ENCODE measurements around the gene ZMYND19. TPM values are rescaled to one million over a fixed set of nuclear protein-coding genes. Genes with fewer than 3 reads are reported as not detected.
A peak's percentile ranks its signal among the peaks of the same experiment; 100 is the strongest.

Gene ZMYND19
- total RNA-seq, 1 experiment from 2014 or later: 51.9 TPM

DNA sequence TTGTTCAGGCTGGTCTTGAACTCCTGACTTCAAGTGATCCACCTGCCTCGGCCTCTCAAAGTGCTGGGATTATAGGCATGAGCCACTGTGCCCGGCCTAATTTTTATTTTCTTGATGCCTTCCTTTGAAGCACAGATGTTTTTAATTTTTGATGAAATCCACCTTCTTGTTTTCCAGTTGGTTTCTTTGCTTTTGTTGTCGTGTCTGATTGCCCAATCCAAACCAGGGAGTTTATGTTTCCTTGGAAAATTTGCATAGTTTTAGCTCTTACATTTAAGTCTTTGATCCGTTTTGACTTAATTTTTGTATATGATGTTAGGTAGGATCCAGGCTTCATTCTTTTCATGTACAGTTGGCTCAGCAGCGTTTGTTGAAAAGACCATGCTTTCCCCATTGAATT, 43.7 kb upstream of the ZMYND19 start:
- no peaks in the 10 kb centered on the region for H3K9me3 Mint-ChIP-seq (ENCODE audit: unreplicated experiment)
- intact Hi-C loops (cut with micrococcal nuclease): no loop called here
- CTCF ChIA-PET: interaction anchor here (0.6 kb wide), 1 partner anchor 88 kb away, joined by 3 read pairs; no protein-coding TSS in a partner anchor
- H3K27me3 Mint-ChIP-seq (ENCODE audit: insufficient read depth, unreplicated experiment): no peaks in the 10 kb centered on the region
- H3K4me3 Mint-ChIP-seq (ENCODE audit: unreplicated experiment): no peak overlapping the region
- POLR2A ChIA-PET: no interaction called here
- H3K27ac Mint-ChIP-seq (ENCODE audit: low read depth, unreplicated experiment): no peak overlapping the region
- H3K36me3 Mint-ChIP-seq (ENCODE audit: insufficient read depth, unreplicated experiment): peaks cover 17% of the 10 kb centered on the region
- TF ChIP-seq, protein P1, sequence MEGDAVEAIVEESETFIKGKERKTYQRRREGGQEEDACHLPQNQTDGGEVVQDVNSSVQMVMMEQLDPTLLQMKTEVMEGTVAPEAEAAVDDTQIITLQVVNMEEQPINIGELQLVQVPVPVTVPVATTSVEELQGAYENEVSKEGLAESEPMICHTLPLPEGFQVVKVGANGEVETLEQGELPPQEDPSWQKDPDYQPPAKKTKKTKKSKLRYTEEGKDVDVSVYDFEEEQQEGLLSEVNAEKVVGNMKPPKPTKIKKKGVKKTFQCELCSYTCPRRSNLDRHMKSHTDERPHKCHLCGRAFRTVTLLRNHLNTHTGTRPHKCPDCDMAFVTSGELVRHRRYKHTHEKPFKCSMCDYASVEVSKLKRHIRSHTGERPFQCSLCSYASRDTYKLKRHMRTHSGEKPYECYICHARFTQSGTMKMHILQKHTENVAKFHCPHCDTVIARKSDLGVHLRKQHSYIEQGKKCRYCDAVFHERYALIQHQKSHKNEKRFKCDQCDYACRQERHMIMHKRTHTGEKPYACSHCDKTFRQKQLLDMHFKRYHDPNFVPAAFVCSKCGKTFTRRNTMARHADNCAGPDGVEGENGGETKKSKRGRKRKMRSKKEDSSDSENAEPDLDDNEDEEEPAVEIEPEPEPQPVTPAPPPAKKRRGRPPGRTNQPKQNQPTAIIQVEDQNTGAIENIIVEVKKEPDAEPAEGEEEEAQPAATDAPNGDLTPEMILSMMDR (IDR thresholded peaks at IDR 0.05; ENCODE audit: unreplicated experiment): no peak
- no peak for DNase-seq (ENCODE audit: unreplicated experiment)
- peaks cover 21% of the 10 kb centered on the region for H3K4me1 Mint-ChIP-seq (ENCODE audit: insufficient read depth, unreplicated experiment)
- BruUV-seq (replicated peaks): no TSS peak

DNA sequence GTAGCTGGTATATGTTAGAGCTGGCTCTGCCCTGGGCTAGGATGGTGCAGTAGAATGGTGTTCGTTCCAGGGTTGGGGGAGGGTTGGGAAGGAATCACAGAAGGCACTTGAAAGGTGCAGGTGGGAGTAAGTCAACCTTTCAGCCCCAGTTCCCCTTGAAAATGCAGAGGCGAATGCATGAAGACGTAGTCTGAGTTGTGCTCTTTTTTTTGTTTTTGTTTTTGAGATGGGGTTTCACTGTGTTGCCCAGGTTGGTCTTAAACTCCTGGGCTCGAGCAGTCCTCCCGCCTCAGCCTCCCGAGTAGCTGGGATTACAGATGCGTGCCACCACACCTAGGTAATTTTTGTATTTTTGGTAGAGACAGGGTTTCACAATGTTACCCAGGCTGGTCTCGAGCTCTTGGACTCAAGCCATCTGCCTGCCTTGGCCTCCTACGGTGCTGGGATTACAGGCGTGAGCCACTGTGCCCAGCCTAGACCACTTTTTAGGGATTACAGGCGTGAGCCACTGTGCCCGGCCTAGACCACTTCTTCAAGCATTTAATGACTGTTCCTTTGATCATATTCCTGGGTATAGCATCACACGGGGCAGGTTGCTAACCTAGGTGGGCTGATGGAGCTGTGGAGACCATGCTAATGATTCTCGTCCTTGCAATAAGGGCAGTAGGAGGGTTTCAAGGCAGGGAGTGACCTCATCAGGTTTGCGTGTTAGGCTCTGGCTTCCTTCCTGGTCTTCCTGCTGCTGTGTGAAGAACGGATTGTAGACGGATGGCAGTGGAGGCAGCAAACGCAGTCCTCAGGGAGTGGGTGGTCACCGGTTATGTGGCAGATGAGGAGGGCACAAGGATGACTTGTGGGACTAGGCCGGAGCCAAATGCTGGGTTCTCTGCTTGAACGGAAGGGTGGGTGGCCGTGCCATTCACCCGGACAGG, 42.2 kb upstream of the ZMYND19 start:
- intact Hi-C loops (cut with micrococcal nuclease): no loop called here
- CTCF ChIA-PET: interaction anchor here (0.6 kb wide), 1 partner anchor 107 kb away, joined by 4 read pairs; no protein-coding TSS in a partner anchor

DNA sequence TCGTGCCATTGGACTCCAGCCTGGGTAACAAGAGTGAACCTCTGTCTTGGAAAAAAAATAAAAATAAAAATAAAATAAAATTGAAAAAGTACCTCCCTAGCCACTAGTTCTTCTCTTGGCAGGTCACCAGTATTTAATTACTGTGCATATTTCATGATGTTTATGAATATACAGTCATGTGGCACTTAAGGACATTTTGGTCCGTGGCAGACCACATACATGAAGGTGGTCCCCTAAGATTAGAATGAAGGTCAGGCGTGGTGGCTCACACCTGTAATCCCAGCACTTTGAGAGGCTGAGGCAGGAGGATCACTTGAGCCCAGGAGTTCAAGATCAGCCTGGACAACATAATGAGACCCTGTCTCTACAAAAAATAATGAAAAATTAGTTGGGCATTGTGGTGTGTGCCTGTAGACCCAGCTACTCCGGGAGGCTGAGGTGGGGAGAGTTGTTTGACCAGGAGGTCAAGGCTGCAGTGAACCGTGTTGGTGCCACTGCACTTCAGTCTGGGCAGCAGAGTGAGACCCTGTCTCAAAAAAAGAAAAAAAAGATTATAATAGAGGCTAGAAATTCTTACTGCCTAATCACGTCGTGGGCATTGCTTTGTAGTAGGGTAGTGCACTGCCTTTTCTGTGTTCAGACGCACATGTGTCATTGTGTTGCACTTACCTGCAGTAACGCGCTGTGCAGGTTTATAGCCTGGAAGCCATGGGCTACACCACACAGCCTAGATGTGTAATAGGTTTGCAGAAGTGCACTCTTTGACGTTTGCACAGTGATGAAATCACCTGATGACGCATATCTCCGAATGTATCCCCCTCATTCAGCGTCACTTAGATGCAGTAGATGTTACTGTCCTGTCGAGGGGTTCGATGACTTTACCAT, 41.3 kb upstream of the ZMYND19 start:
- no TSS peak for BruUV-seq (replicated peaks)
- Mint-ChIP-seq H3K9me3 (ENCODE audit: unreplicated experiment) (no peaks in the 10 kb centered on the region), H3K27ac (ENCODE audit: low read depth, unreplicated experiment) (peak overlapping the region; percentile 7), H3K4me3 (ENCODE audit: unreplicated experiment) (no peak overlapping the region), H3K27me3 (ENCODE audit: insufficient read depth, unreplicated experiment) (no peaks in the 10 kb centered on the region), H3K36me3 (ENCODE audit: insufficient read depth, unreplicated experiment) (peaks cover 26% of the 10 kb centered on the region), H3K4me1 (ENCODE audit: insufficient read depth, unreplicated experiment) (peaks cover 26% of the 10 kb centered on the region)
- TF ChIP-seq, protein P1 (IDR thresholded peaks at IDR 0.05; ENCODE audit: unreplicated experiment): no peak
- ChIA-PET POLR2A (interaction anchor here (1.5 kb wide), 1 partner anchor 10 kb away, joined by 3 read pairs; no protein-coding TSS in a partner anchor), CTCF (no interaction called here)
- intact Hi-C loops (cut with micrococcal nuclease): no loop called here
- no peak for DNase-seq (ENCODE audit: unreplicated experiment)

More for the DNA sequence above, 42.2 kb upstream of the ZMYND19 start:
- peaks cover 25% of the 10 kb centered on the region for H3K36me3 Mint-ChIP-seq (ENCODE audit: insufficient read depth, unreplicated experiment)
- peaks cover 26% of the 10 kb centered on the region for H3K4me1 Mint-ChIP-seq (ENCODE audit: insufficient read depth, unreplicated experiment)
- H3K27me3 Mint-ChIP-seq (ENCODE audit: insufficient read depth, unreplicated experiment): no peaks in the 10 kb centered on the region
- peak overlapping the region; percentile 7 for H3K27ac Mint-ChIP-seq (ENCODE audit: low read depth, unreplicated experiment)
- no peak overlapping the region for H3K4me3 Mint-ChIP-seq (ENCODE audit: unreplicated experiment)
- H3K9me3 Mint-ChIP-seq (ENCODE audit: unreplicated experiment): no peaks in the 10 kb centered on the region
- TF ChIP-seq, protein P1 (IDR thresholded peaks at IDR 0.05; ENCODE audit: unreplicated experiment): no peak
- DNase-seq (ENCODE audit: unreplicated experiment): no peak
- POLR2A ChIA-PET: interaction anchor here (0.8 to 1.5 kb wide), 3 partner anchors 9 to 12 kb away, joined by 3 to 7 read pairs (median 3); no protein-coding TSS in a partner anchor
- no TSS peak for BruUV-seq (replicated peaks)

DNA sequence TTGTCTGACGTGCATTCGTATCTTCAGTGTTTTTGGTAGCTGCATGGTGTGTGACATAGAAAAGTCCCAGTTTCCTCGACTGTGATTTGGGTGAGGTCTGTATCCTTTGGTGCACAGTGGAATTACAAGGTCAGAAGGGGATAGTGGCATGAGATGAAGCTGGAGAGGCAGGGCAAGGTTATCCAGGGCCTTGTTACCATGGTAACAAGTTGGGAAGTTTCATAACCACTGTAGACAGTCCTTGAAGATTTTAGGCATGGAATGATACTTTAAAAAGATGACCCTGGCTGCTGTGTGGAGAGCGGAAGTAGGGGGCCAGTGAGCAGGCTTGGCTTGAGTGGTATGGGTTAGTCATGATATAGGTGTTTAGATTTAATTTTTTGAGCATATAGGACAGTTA, 40.4 kb upstream of the ZMYND19 start:
- TF ChIP-seq, protein P1 (IDR thresholded peaks at IDR 0.05; ENCODE audit: unreplicated experiment): no peak
- intact Hi-C loops (cut with micrococcal nuclease): no loop called here
- BruUV-seq (replicated peaks): no TSS peak
- Mint-ChIP-seq H3K9me3 (ENCODE audit: unreplicated experiment) (no peaks in the 10 kb centered on the region), H3K36me3 (ENCODE audit: insufficient read depth, unreplicated experiment) (peaks cover 31% of the 10 kb centered on the region), H3K4me1 (ENCODE audit: insufficient read depth, unreplicated experiment) (peaks cover 26% of the 10 kb centered on the region), H3K27me3 (ENCODE audit: insufficient read depth, unreplicated experiment) (no peaks in the 10 kb centered on the region), H3K27ac (ENCODE audit: low read depth, unreplicated experiment) (no peak overlapping the region), H3K4me3 (ENCODE audit: unreplicated experiment) (no peak overlapping the region)
- ChIA-PET POLR2A (interaction anchor here (1.5 to 2.6 kb wide), 2 partner anchors 10 to 11 kb away, joined by 3 to 18 read pairs; partner anchors contain the start of gene EHMT1), CTCF (no interaction called here)
- DNase-seq (ENCODE audit: unreplicated experiment): no peak
